Measurements from ENCODE around the gene NCOA7. TPM values are rescaled to one million over a fixed set of nuclear protein-coding genes. Genes with fewer than 3 reads are reported as not detected.

NCOA7 gene
- total RNA-seq, 2 experiments from 2014 or later: 73.7 to 76.4 TPM

GRCh38 chr6:125750692-125751333 is 39.9 kb upstream of the NCOA7 start:
- peak overlapping the region; percentile 80 for H3K4me3 Mint-ChIP-seq
- peaks cover 60% of the 10 kb centered on the region for H3K27me3 Mint-ChIP-seq
- H3K9me3 Mint-ChIP-seq: no peaks in the 10 kb centered on the region
- no peaks in the 10 kb centered on the region for H3K36me3 Mint-ChIP-seq
- no peak overlapping the region for H3K27ac Mint-ChIP-seq
- DNase-seq: no peak
- H3K4me1 Mint-ChIP-seq: peaks cover 37% of the 10 kb centered on the region

- no peaks in the 10 kb centered on the region for H3K36me3 Mint-ChIP-seq
- H3K4me3 Mint-ChIP-seq: no peak overlapping the region
- no peaks in the 10 kb centered on the region for H3K9me3 Mint-ChIP-seq
- DNase-seq: no peak
- peaks cover 54% of the 10 kb centered on the region for H3K27me3 Mint-ChIP-seq
- peaks cover 34% of the 10 kb centered on the region for H3K4me1 Mint-ChIP-seq
- no peak overlapping the region for H3K27ac Mint-ChIP-seq
Measured at GRCh38 chr6:125751334-125751916, 39.3 kb upstream of the NCOA7 start.

- Mint-ChIP-seq H3K9me3 (no peaks in the 10 kb centered on the region), H3K36me3 (no peaks in the 10 kb centered on the region), H3K4me1 (peaks cover 26% of the 10 kb centered on the region), H3K27ac (no peak overlapping the region), H3K27me3 (peaks cover 46% of the 10 kb centered on the region), H3K4me3 (no peak overlapping the region)
- DNase-seq: no peak
Measured at GRCh38 chr6:125752773-125753172, 38.0 kb upstream of the NCOA7 start.

GRCh38 chr6:125753218-125753936 is 37.4 kb upstream of the NCOA7 start:
- H3K4me3 Mint-ChIP-seq: no peak overlapping the region
- DNase-seq: no peak
- peaks cover 40% of the 10 kb centered on the region for H3K27me3 Mint-ChIP-seq
- no peak overlapping the region for H3K27ac Mint-ChIP-seq
- H3K9me3 Mint-ChIP-seq: no peaks in the 10 kb centered on the region
- peaks cover 24% of the 10 kb centered on the region for H3K4me1 Mint-ChIP-seq
- no peaks in the 10 kb centered on the region for H3K36me3 Mint-ChIP-seq

- Mint-ChIP-seq H3K4me3 (no peak overlapping the region), H3K4me1 (peaks cover 19% of the 10 kb centered on the region), H3K9me3 (no peaks in the 10 kb centered on the region), H3K27ac (no peak overlapping the region), H3K36me3 (no peaks in the 10 kb centered on the region), H3K27me3 (peaks cover 35% of the 10 kb centered on the region)
- no peak for DNase-seq
Measured at GRCh38 chr6:125753937-125754259, 36.9 kb upstream of the NCOA7 start.

DNA sequence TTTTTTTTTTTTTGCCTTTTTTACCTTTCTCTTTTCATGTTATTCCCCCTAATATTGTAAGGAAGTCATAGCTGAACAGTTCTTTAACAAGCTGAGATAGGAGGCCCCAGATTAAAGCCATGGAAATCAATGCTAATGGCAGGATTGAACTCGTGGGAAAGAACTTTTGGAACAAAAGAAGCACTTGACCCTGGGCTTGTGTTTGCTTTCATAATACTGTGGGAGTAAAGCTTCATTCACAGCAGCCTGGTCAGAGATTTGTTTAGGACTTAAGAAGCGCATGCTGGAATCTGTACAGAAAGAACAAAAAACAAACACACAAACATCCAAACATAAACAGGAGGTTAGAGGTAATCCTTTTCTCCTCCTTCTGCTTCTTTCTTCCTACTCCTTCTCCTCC is 36.2 kb upstream of the NCOA7 start:
- DNase-seq: no peak
- Mint-ChIP-seq H3K4me1 (peaks cover 19% of the 10 kb centered on the region), H3K36me3 (no peaks in the 10 kb centered on the region), H3K27me3 (peaks cover 42% of the 10 kb centered on the region), H3K4me3 (no peak overlapping the region), H3K9me3 (no peaks in the 10 kb centered on the region), H3K27ac (no peak overlapping the region)

DNA sequence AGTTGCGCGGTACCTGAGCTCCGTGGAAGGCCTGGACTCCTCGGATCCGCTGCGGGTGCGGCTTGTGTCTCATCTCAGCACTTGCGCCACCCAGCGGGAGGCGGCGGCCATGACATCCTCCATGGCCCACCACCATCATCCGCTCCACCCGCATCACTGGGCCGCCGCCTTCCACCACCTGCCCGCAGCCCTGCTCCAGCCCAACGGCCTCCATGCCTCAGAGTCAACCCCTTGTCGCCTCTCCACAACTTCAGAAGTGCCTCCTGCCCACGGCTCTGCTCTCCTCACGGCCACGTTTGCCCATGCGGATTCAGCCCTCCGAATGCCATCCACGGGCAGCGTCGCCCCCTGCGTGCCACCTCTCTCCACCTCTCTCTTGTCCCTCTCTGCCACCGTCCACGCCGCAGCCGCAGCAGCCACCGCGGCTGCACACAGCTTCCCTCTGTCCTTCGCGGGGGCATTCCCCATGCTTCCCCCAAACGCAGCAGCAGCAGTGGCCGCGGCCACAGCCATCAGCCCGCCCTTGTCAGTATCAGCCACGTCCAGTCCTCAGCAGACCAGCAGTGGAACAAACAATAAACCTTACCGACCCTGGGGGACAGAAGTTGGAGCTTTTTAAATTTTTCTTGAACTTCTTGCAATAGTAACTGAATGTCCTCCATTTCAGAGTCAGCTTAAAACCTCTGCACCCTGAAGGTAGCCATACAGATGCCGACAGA is 31.4 kb upstream of the NCOA7 start:
- H3K4me1 Mint-ChIP-seq: no peaks in the 10 kb centered on the region
- no peak for DNase-seq
- no peak overlapping the region for H3K27ac Mint-ChIP-seq
- H3K36me3 Mint-ChIP-seq: no peaks in the 10 kb centered on the region
- no peaks in the 10 kb centered on the region for H3K9me3 Mint-ChIP-seq
- no peak overlapping the region for H3K4me3 Mint-ChIP-seq
- H3K27me3 Mint-ChIP-seq: peaks cover 16% of the 10 kb centered on the region

DNA sequence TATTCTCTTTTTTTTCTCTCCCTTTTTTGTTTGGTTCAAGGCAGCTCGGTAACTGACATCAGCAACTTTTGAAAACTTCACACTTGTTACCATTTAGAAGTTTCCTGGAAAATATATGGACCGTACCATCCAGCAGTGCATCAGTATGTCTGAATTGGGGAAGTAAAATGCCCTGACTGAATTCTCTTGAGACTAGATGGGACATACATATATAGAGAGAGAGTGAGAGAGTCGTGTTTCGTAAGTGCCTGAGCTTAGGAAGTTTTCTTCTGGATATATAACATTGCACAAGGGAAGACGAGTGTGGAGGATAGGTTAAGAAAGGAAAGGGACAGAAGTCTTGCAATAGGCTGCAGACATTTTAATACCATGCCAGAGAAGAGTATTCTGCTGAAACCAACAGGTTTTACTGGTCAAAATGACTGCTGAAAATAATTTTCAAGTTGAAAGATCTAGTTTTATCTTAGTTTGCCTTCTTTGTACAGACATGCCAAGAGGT is 30.8 kb upstream of the NCOA7 start:
- no peak for DNase-seq
- no peak overlapping the region for H3K4me3 Mint-ChIP-seq
- H3K36me3 Mint-ChIP-seq: no peaks in the 10 kb centered on the region
- no peaks in the 10 kb centered on the region for H3K4me1 Mint-ChIP-seq
- no peaks in the 10 kb centered on the region for H3K9me3 Mint-ChIP-seq
- H3K27me3 Mint-ChIP-seq: peaks cover 13% of the 10 kb centered on the region
- no peak overlapping the region for H3K27ac Mint-ChIP-seq

GRCh38 chr6:125764121-125764671 is 26.6 kb upstream of the NCOA7 start:
- Mint-ChIP-seq H3K27ac (no peak overlapping the region), H3K4me3 (no peak overlapping the region), H3K36me3 (no peaks in the 10 kb centered on the region), H3K27me3 (peaks cover 28% of the 10 kb centered on the region), H3K4me1 (no peaks in the 10 kb centered on the region), H3K9me3 (no peaks in the 10 kb centered on the region)
- DNase-seq: no peak

DNA sequence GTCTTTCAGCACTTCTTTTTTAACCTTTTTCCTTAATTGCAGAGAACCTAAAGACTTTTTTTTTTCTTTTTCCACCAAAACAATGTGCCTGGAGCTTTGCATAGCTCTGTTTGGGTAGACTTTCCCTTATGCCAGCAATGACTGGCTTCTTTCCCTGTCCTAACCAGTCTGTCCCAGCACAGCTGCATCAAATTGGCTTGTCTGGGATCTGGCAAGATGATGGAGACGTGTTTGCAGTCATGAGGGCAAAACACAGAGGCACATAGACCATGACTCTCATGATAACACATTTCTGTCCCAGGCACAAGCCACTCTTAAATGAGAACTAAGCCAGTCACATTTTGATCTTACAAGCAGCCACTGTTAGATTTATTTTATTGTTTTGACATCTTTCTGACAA is 24.8 kb upstream of the NCOA7 start:
- no peaks in the 10 kb centered on the region for H3K4me1 Mint-ChIP-seq

DNA sequence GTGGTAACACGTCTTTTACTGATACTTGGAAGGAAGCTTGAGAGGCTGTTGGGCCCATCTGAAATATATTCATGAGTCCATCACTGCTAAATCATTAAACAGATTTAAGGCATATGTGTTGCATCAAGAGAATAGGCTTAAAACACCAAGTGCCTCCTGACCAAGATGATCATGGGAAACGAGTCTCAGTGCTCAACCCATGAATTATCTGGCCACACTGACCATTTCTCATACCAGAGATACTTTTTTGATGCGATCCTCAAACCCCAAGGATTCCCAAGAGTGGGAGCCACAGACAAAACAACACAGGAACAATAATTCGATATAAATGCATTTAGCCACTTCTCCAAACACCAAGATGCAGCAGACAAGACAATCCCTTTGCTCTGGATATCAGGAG is 24.1 kb upstream of the NCOA7 start:
- Mint-ChIP-seq H3K27ac (no peak overlapping the region), H3K4me1 (no peaks in the 10 kb centered on the region), H3K27me3 (peaks cover 20% of the 10 kb centered on the region), H3K9me3 (no peaks in the 10 kb centered on the region), H3K36me3 (no peaks in the 10 kb centered on the region), H3K4me3 (no peak overlapping the region)
- no peak for DNase-seq

More for the DNA sequence above, 24.8 kb upstream of the NCOA7 start:
- no peak overlapping the region for H3K27ac Mint-ChIP-seq
- peaks cover 23% of the 10 kb centered on the region for H3K27me3 Mint-ChIP-seq
- H3K4me3 Mint-ChIP-seq: no peak overlapping the region
- no peaks in the 10 kb centered on the region for H3K36me3 Mint-ChIP-seq
- no peak for DNase-seq
- no peaks in the 10 kb centered on the region for H3K9me3 Mint-ChIP-seq

DNA sequence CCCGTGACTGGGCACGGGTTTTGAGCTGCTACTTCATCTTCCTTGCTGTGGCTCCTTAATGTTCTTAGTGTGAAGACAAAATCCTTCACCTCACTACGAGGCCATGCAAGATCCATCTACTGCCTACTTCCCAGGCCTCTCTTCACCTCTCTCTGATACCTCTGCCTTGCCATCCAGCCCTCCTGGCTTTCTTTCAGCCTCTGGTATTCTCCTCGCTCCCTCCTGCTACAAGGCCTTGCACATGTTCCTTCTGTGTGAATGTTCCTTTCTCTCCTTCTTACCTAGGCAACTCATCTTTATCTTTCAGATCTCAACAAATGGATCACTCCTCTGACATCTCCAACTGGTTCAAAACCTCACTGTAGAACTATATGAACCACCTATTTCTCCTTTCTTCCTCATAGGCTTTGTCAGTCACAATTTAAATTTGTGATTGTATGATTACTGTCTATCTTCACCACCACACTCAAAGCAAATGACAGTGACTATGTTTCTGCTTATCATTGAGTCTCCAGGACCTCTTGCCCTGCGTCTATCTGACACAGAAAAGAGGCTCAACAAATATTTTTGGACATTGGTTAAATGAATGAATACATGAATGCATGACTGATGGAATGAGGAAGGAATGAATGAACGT is 21.5 kb upstream of the NCOA7 start:
- Mint-ChIP-seq H3K9me3 (no peaks in the 10 kb centered on the region), H3K4me1 (peaks cover 7% of the 10 kb centered on the region), H3K27ac (no peak overlapping the region), H3K27me3 (peaks cover 25% of the 10 kb centered on the region), H3K4me3 (no peak overlapping the region), H3K36me3 (no peaks in the 10 kb centered on the region)
- no peak for DNase-seq

DNA sequence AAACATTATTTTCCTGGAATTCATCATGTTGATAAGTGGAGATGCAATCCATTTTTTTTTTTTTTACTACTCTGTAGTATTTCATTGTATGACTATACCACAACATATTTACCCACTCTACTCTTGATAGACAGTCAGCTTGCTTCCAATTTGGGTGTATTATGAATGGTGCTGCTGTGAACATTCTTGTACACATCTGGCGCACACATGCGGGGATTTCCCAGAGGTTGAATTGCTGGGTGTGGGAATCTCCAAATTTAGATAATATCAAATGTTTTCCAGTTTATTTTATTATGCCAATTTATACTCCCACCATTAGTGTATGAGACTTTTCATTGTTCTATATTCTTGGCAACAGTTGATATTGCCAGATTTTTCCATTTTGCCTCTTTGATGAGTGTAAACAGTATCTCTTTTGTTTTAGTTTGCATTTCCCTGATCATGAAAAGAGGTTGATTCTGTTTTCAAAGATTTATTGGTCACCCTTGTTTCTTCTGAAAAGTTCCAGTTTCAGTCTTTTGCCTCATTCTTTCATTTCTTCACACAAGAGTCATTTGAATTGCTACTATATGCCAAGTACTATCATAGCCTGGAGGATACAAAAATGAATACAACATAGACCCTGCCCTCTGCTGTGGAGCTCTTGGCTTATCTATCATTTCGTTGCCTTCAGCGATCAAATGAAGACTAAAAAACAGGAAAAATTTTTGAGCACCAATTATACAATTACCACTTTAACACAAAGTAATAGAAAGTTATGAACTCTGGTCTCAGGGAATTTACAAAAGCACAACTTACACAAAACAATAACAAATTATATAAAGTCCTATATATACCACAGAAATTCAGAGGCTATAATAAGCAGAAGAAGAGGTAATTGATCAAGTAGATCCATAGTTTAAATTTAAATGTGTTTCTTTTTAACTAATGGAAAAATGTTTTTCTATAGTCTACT is 17.1 kb upstream of the NCOA7 start:
- no peaks in the 10 kb centered on the region for H3K9me3 Mint-ChIP-seq
- no peaks in the 10 kb centered on the region for H3K36me3 Mint-ChIP-seq
- H3K27me3 Mint-ChIP-seq: peaks cover 7% of the 10 kb centered on the region
- H3K4me3 Mint-ChIP-seq: no peak overlapping the region
- peaks cover 7% of the 10 kb centered on the region for H3K4me1 Mint-ChIP-seq
- H3K27ac Mint-ChIP-seq: no peak overlapping the region
- no peak for DNase-seq
